ENCODE measurements around the gene ZNHIT3. TPM values are rescaled to one million over a fixed set of nuclear protein-coding genes. Genes with fewer than 3 reads are reported as not detected.

Gene ZNHIT3
- total RNA-seq, 2 experiments from 2014 or later, result 46.5 to 50.5 TPM

GRCh38 chr17:36510636-36511035 is 24.2 kb downstream of the ZNHIT3 start:
- H3K4me3 Mint-ChIP-seq, result no peak overlapping the region
- POLR2A ChIA-PET, result interaction anchor here (1.1 kb wide), 1 partner anchor 13 kb away, joined by 3 read pairs; no protein-coding TSS in a partner anchor
- H3K4me1 Mint-ChIP-seq (ENCODE audit: low read depth), result no peaks in the 10 kb centered on the region
- no peaks in the 10 kb centered on the region for H3K9me3 Mint-ChIP-seq
- ATAC-seq (no peak), DNase-seq (no peak)
- H3K36me3 Mint-ChIP-seq (ENCODE audit: low read depth), result peaks cover 59% of the 10 kb centered on the region
- CTCF ChIA-PET, result no interaction called here
- intact Hi-C loops (cut with micrococcal nuclease), result no loop called here
- H3K27ac Mint-ChIP-seq, result no peak overlapping the region
- no peaks in the 10 kb centered on the region for H3K27me3 Mint-ChIP-seq
- TF ChIP-seq, protein P1, sequence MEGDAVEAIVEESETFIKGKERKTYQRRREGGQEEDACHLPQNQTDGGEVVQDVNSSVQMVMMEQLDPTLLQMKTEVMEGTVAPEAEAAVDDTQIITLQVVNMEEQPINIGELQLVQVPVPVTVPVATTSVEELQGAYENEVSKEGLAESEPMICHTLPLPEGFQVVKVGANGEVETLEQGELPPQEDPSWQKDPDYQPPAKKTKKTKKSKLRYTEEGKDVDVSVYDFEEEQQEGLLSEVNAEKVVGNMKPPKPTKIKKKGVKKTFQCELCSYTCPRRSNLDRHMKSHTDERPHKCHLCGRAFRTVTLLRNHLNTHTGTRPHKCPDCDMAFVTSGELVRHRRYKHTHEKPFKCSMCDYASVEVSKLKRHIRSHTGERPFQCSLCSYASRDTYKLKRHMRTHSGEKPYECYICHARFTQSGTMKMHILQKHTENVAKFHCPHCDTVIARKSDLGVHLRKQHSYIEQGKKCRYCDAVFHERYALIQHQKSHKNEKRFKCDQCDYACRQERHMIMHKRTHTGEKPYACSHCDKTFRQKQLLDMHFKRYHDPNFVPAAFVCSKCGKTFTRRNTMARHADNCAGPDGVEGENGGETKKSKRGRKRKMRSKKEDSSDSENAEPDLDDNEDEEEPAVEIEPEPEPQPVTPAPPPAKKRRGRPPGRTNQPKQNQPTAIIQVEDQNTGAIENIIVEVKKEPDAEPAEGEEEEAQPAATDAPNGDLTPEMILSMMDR (IDR thresholded peaks at IDR 0.05), result no peak

DNA sequence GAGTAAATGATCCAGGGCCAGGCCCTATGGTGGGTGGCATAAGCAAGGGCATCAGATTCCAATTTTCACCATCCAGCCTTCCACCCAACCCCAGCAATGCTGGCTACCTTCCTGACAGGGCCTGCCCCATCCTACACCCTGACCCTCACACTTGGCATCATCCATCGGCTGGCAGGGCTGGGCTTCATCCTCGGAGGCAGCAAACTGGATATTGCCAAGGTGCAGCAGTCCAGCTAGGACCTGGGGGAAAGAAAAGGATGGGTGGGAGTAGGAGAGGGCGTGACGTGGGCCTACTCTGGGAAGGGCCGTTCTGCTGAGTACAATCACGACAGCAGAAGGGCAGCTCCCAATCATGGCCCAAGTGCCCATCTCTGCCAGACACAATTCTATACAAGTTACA is 24.7 kb downstream of the ZNHIT3 start:
- Mint-ChIP-seq H3K36me3 (ENCODE audit: low read depth) (peaks cover 55% of the 10 kb centered on the region), H3K27me3 (no peaks in the 10 kb centered on the region), H3K9me3 (no peaks in the 10 kb centered on the region), H3K4me1 (ENCODE audit: low read depth) (no peaks in the 10 kb centered on the region), H3K27ac (no peak overlapping the region), H3K4me3 (no peak overlapping the region)
- TF ChIP-seq, protein P1 (IDR thresholded peaks at IDR 0.05), result no peak
- ATAC-seq (no peak), DNase-seq (no peak)
- CTCF ChIA-PET, result no interaction called here
- POLR2A ChIA-PET, result no interaction called here
- intact Hi-C loops (cut with micrococcal nuclease), result no loop called here

GRCh38 chr17:36512641-36513040 is 26.2 kb downstream of the ZNHIT3 start:
- intact Hi-C loops (cut with micrococcal nuclease), result no loop called here
- TF ChIP-seq, protein P1 (IDR thresholded peaks at IDR 0.05), result no peak
- CTCF ChIA-PET, result no interaction called here

DNA sequence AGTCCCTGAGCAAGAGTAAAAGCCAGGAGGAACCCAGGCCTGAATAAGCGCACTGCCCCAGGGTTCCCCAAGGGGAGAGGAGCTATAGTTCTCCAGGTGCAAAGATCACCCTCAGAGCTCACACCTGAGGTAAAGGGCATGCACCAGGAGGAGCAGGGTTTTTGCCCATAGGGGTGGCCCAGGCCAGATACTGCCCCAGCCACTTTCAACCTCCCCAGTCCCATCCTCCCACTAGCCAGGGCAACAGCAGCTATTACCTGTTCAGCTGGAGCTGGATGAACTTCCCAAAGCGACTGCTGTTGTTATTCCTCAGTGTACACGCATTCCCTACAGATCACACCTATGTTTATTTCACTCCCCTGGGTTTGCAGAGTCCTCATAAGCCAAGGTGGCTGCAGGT is 28.4 kb downstream of the ZNHIT3 start:
- intact Hi-C loops (cut with micrococcal nuclease), result no loop called here
- H3K4me3 Mint-ChIP-seq, result no peak overlapping the region
- H3K27me3 Mint-ChIP-seq, result no peaks in the 10 kb centered on the region
- POLR2A ChIA-PET, result interaction anchor here (0.9 to 2.9 kb wide), 4 partner anchors 10 to 19 kb away, joined by 3 to 16 read pairs (median 6); partner anchors contain the start of genes MYO19 and PIGW
- no peaks in the 10 kb centered on the region for H3K9me3 Mint-ChIP-seq
- TF ChIP-seq, protein P1 (IDR thresholded peaks at IDR 0.05), result no peak
- H3K4me1 Mint-ChIP-seq (ENCODE audit: low read depth), result no peaks in the 10 kb centered on the region
- H3K27ac Mint-ChIP-seq, result no peak overlapping the region
- DNase-seq (no peak), ATAC-seq (no peak)
- CTCF ChIA-PET, result no interaction called here
- H3K36me3 Mint-ChIP-seq (ENCODE audit: low read depth), result peaks cover 55% of the 10 kb centered on the region

More at GRCh38 chr17:36512641-36513040, 26.2 kb downstream of the ZNHIT3 start:
- Mint-ChIP-seq H3K9me3 (no peaks in the 10 kb centered on the region), H3K4me3 (no peak overlapping the region), H3K4me1 (ENCODE audit: low read depth) (no peaks in the 10 kb centered on the region), H3K27me3 (no peaks in the 10 kb centered on the region), H3K36me3 (ENCODE audit: low read depth) (peaks cover 52% of the 10 kb centered on the region), H3K27ac (no peak overlapping the region)
- DNase-seq (no peak), ATAC-seq (no peak)
- POLR2A ChIA-PET, result interaction anchor here (1.1 to 1.4 kb wide), 2 partner anchors 12 to 19 kb away, joined by 3 to 4 read pairs; no protein-coding TSS in a partner anchor

GRCh38 chr17:36515837-36516236 is 29.4 kb downstream of the ZNHIT3 start:
- TF ChIP-seq, protein P1 (IDR thresholded peaks at IDR 0.05), result no peak
- no peaks in the 10 kb centered on the region for H3K4me1 Mint-ChIP-seq (ENCODE audit: low read depth)
- ATAC-seq, result no peak
- no peaks in the 10 kb centered on the region for H3K27me3 Mint-ChIP-seq
- H3K36me3 Mint-ChIP-seq (ENCODE audit: low read depth), result peaks cover 59% of the 10 kb centered on the region
- no peaks in the 10 kb centered on the region for H3K9me3 Mint-ChIP-seq
- intact Hi-C loops (cut with micrococcal nuclease), result no loop called here
- H3K4me3 Mint-ChIP-seq, result no peak overlapping the region
- ChIA-PET POLR2A (interaction anchor here (0.8 to 2.9 kb wide), 3 partner anchors 11 to 18 kb away, joined by 3 to 16 read pairs (median 9); partner anchors contain the start of genes MYO19 and PIGW), CTCF (no interaction called here)
- H3K27ac Mint-ChIP-seq, result no peak overlapping the region
- no peak for DNase-seq
